Upper lobe of left lung (tissue), 4 donors: ENCODE results near the gene ANKS1B.

ENCODE experiments used
- CTCF ChIP-seq, 6 experiments: fragments of 450-650 bp in 4 of 6; fragments of 200-600 bp in 2 of 6; sonication (generic) in 2 of 6; IDR thresholded peaks; one replicate each; pipeline ENCODE4 v1.5.1; 2016 to 2019; ENCODE audit warnings: antibody characterized with exemption in 6 of 6
- EP300 ChIP-seq, 4 donors: sonication (generic); formaldehyde crosslinking; IDR thresholded peaks; one replicate each; pipeline ENCODE4 v1.5.1; 2017; ENCODE audit warnings: antibody characterized with exemption in 4 of 4, control low read depth in 2 of 4
- POLR2A ChIP-seq, 4 donors: fragments of 450-650 bp; IDR thresholded peaks; one replicate each; pipeline ENCODE4 v1.5.1; 2016 to 2017; ENCODE audit warnings: antibody characterized with exemption in 4 of 4, mild to moderate bottlenecking in 2 of 4

DNA sequence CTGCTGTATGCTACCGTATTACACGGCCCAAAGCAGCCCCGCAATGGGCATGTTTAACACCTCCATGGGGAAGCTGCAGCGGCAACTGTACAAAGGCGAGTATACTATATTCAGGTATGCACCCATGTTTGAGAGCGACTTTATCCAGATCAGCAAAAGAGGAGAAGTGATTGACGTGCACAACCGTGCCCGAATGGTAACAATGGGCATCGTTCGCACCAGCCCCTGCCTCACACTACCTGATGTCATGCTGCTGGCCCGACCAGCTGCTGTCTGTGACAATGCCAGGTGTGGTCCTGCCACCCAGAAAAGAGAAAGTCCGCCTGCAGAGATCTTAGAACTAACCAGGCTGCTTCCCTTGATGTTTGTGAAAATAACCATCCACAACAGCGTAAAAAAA is 336.6 kb downstream of the ANKS1B start:
- TF ChIP-seq POLR2A (IDR thresholded peaks at IDR 0.05) (no peak), CTCF (IDR thresholded peaks at IDR 0.05) (no peak), EP300 (IDR thresholded peaks at IDR 0.05) (no peak)
